AG09309 (cell line): ENCODE results near the gene DAAM1.

ENCODE experiments used
- DNase-seq: peaks from one replicate; pipeline ENCODE4 v3.0.0-alpha.2; 2010; ENCODE audit warnings: low read depth
- H3K4me3 ChIP-seq: 2 replicates; pipeline ENCODE4 v1.5.1; 2011; ENCODE audit warnings: mild to moderate bottlenecking, low read depth, low read length, moderate library complexity; ENCODE audit not compliant: control insufficient read depth
- CTCF ChIP-seq: IDR thresholded peaks from 2 replicates; pipeline ENCODE4 v1.5.1; 2011; ENCODE audit warnings: mild to moderate bottlenecking, low read depth, low read length, inconsistent platforms; ENCODE audit not compliant: insufficient read depth, control insufficient read depth; ENCODE audit errors: missing control alignments

Gene DAAM1

GRCh38 chr14:59320361-59320760 lies 131.9 kb downstream of the DAAM1 start:
- DNase-seq, result no peak
- no peak overlapping the region for H3K4me3 ChIP-seq
- TF ChIP-seq CTCF, result no peak

GRCh38 chr14:59320763-59321625 lies 132.5 kb downstream of the DAAM1 start:
- no peak overlapping the region for H3K4me3 ChIP-seq
- no peak for TF ChIP-seq CTCF
- peak; percentile 70 for DNase-seq

GRCh38 chr14:59321626-59321949 lies 133.1 kb downstream of the DAAM1 start:
- DNase-seq, result no peak
- TF ChIP-seq CTCF, result no peak
- H3K4me3 ChIP-seq, result no peak overlapping the region

- DNase-seq, result no peak
- H3K4me3 ChIP-seq, result no peak overlapping the region
- TF ChIP-seq CTCF, result no peak
These were observed 137.4 kb downstream of the DAAM1 start for GRCh38 chr14:59325906-59326305.

- no peak for DNase-seq
- H3K4me3 ChIP-seq, result no peak overlapping the region
- TF ChIP-seq CTCF, result no peak
These were observed 140.0 kb downstream of the DAAM1 start for GRCh38 chr14:59328454-59328853.

- DNase-seq, result no peak
- TF ChIP-seq CTCF, result no peak
- H3K4me3 ChIP-seq, result no peak overlapping the region
These were observed 142.0 kb downstream of the DAAM1 start for GRCh38 chr14:59330455-59330854.
